Upper lobe of left lung (tissue), 6 donors: ENCODE measurements around the gene PHF11. TPM values are rescaled to one million over a fixed set of nuclear protein-coding genes. Genes with fewer than 3 reads are reported as not detected.

ENCODE experiments used
- ATAC-seq, 2 donors: fragments of 200-7000 bp; cut with Tn5 transposase; one replicate each; pipeline ENCODE4 v1.9.1; 2022; ENCODE audit warnings: mild to moderate bottlenecking in 2 of 2, moderate library complexity in 2 of 2; ENCODE audit not compliant: low FRiP score in 2 of 2
- DNase-seq, 2 donors: peaks; one replicate each; pipeline ENCODE4 v3.0.0-alpha.2; 2019 to 2020
- H3K27ac ChIP-seq, 4 donors: fragments of 200-600 bp; sonication (generic); one replicate each; pipeline ENCODE4 v1.5.1; 2016 to 2019
- H3K27me3 ChIP-seq, 4 donors: fragments of 200-600 bp; sonication (generic); one replicate each; pipeline ENCODE4 v1.5.1; 2017 to 2019
- H3K36me3 ChIP-seq, 4 donors: fragments of 200-600 bp; sonication (generic); one replicate each; pipeline ENCODE4 v1.5.1; 2016 to 2019
- H3K4me1 ChIP-seq, 4 donors: fragments of 200-600 bp; sonication (generic); one replicate each; pipeline ENCODE4 v1.5.1; 2018 to 2019
- H3K4me3 ChIP-seq, 4 donors: fragments of 200-600 bp; sonication (generic); one replicate each; pipeline ENCODE4 v1.5.1; 2017 to 2019; ENCODE audit warnings: mild to moderate bottlenecking in 2 of 4, moderate library complexity in 1 of 4
- H3K9me3 ChIP-seq, 4 donors: fragments of 200-600 bp; sonication (generic); one replicate each; pipeline ENCODE4 v1.5.1; 2018 to 2019
- CTCF ChIP-seq, 6 experiments: fragments of 450-650 bp in 4 of 6; fragments of 200-600 bp in 2 of 6; sonication (generic) in 2 of 6; IDR thresholded peaks; one replicate each; pipeline ENCODE4 v1.5.1; 2016 to 2019; ENCODE audit warnings: antibody characterized with exemption in 6 of 6
- EP300 ChIP-seq, 4 donors: sonication (generic); formaldehyde crosslinking; IDR thresholded peaks; one replicate each; pipeline ENCODE4 v1.5.1; 2017; ENCODE audit warnings: antibody characterized with exemption in 4 of 4, control low read depth in 2 of 4
- POLR2A ChIP-seq, 4 donors: fragments of 450-650 bp; IDR thresholded peaks; one replicate each; pipeline ENCODE4 v1.5.1; 2016 to 2017; ENCODE audit warnings: antibody characterized with exemption in 4 of 4, mild to moderate bottlenecking in 2 of 4
- POLR2AphosphoS5 ChIP-seq, 2 donors: sonication (generic); formaldehyde crosslinking; IDR thresholded peaks; one replicate each; pipeline ENCODE4 v1.5.1; 2017; ENCODE audit warnings: antibody characterized with exemption in 2 of 2
- WGBS, 2 donors: methylation state at CpG; one replicate each; pipeline ENCODE4 v1.1.5; 2017 to 2018; 5-methylcytosine and 5-hydroxymethylcytosine counted together
- total RNA-seq, 6 donors: library from RNA; depleted of rRNA in 4 of 6; stranded (reverse); fragments of >200 nt in 4 of 6; gene quantifications; one replicate each; pipeline versions ENCODE4 v1.1.0 to v1.2.1, GENCODE V29; 2016 to 2021
- donor health status: DM: no; HTN: no; CAD: no; lungs with moderate emphysema.
- donor health status: DM: no; HTN: yes; CAD: no; lungs with severe emphysema.

Gene PHF11
- total RNA-seq, 6 donors from 2014 or later = 27.1 to 89.1 (median 39.3) TPM

DNA sequence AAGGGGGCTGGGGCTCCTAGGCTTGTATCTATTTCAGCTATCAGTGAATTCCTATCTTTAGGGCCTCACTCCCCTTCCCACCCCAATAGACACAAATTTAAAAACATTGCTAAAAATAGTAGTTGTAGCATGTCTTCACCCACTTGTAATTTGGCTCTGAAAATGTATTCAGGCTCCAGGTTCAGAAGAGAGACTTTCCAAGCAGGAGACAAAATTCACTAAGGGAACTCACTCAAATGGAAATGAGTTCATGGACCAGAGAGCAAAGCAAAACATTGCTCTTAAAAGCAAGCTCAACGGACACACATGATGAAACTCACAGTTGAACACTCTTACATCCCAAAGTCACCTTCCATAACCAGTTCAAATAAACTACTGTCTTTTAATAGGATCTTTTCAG is 36.8 kb downstream of the PHF11 start:
- Histone ChIP-seq H3K27me3 (no peaks in the 10 kb centered on the region), H3K27ac (no peak overlapping the region), H3K4me3 (no peak overlapping the region), H3K36me3 (peaks cover 0 to 18% (median 2%) of the 10 kb centered on the region in 4 donors), H3K4me1 (no peaks in the 10 kb centered on the region), H3K9me3 (no peaks in the 10 kb centered on the region)
- ATAC-seq = no peak
- no peak for TF ChIP-seq EP300 (IDR thresholded peaks at IDR 0.05)
- TF ChIP-seq POLR2AphosphoS5 (IDR thresholded peaks at IDR 0.05) = no peak
- no peak for TF ChIP-seq POLR2A (IDR thresholded peaks at IDR 0.05)
- TF ChIP-seq CTCF (IDR thresholded peaks at IDR 0.05) = no peak
- no peak for DNase-seq
- 86% methylated on average over 1 of the region's 1 CpG for WGBS, 2 donors

- no peaks in the 10 kb centered on the region for H3K9me3 ChIP-seq
- no peaks in the 10 kb centered on the region for H3K4me1 ChIP-seq
- no peak overlapping the region for H3K4me3 ChIP-seq
- DNase-seq (no peak), ATAC-seq (no peak)
- H3K36me3 ChIP-seq = peaks cover 0 to 18% (median under 1%) of the 10 kb centered on the region in 4 donors
- no peaks in the 10 kb centered on the region for H3K27me3 ChIP-seq
- H3K27ac ChIP-seq = no peak overlapping the region
- TF ChIP-seq CTCF (IDR thresholded peaks at IDR 0.05) = no peak
Observed at GRCh38 chr13:49533011-49533410, 37.3 kb downstream of the PHF11 start.

GRCh38 chr13:49533591-49534269 is 38.0 kb downstream of the PHF11 start:
- Histone ChIP-seq H3K9me3 (no peaks in the 10 kb centered on the region), H3K36me3 (peaks cover 0 to 14% (median 0%) of the 10 kb centered on the region in 4 donors), H3K4me3 (no peak overlapping the region), H3K27me3 (no peaks in the 10 kb centered on the region), H3K4me1 (no peaks in the 10 kb centered on the region), H3K27ac (no peak overlapping the region)
- no peak for ATAC-seq
- TF ChIP-seq POLR2A (IDR thresholded peaks at IDR 0.05) (no peak), CTCF (IDR thresholded peaks at IDR 0.05) (no peak), EP300 (IDR thresholded peaks at IDR 0.05) (no peak), POLR2AphosphoS5 (IDR thresholded peaks at IDR 0.05) (no peak)
- WGBS, 2 donors = 66 to 83% methylated on average over 7 of the region's 7 CpGs
- no peak for DNase-seq

DNA sequence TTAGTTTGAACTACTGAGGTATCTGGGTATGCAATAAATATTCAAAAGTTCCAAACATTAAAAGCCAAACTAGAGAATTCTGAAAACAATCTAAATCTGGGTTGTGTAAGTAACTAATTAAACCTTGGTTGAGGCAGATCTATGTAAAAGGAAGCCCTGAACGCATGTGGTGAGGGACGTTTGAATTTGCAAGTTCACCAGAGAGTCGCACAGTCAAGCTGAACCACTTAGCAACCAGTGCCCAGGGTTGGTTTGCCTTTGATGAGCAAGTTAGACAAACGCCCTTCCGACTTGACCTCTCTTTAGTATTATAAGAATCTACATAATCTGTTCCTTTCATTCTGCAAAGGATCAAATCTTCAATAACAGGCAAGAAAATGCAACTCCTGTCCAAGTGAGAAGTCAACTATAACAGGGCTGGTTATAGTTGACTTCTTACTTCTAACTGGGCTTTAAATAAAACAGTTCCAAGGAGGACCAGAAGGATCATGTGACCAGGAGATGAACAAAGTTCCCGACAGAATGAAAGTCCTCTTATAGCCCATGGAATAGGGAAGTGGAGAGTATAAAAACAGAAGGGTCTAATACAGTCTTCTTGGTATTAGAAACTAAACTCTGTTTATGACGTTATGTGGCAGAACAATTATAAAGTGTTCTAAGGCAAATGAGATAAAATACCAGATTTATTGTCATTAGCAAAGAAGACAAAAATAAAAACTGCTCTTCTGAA is 40.6 kb downstream of the PHF11 start:
- no peak for DNase-seq
- Histone ChIP-seq H3K4me1 (peaks cover 0 to 4% (median 0%) of the 10 kb centered on the region in 4 donors), H3K4me3 (no peak overlapping the region), H3K27me3 (no peaks in the 10 kb centered on the region), H3K36me3 (peaks cover 0 to 18% (median 0%) of the 10 kb centered on the region in 4 donors), H3K9me3 (no peaks in the 10 kb centered on the region), H3K27ac (no peak overlapping the region)
- 66 to 72% methylated on average over 7 of the region's 7 CpGs for WGBS, 2 donors
- peak in 1 of 2 donors; percentile 67 for ATAC-seq
- TF ChIP-seq POLR2A (IDR thresholded peaks at IDR 0.05) (no peak), EP300 (IDR thresholded peaks at IDR 0.05) (no peak), POLR2AphosphoS5 (IDR thresholded peaks at IDR 0.05) (no peak), CTCF (IDR thresholded peaks at IDR 0.05) (no peak)
